Non-pigmented ciliary epithelial cell (primary cell): ENCODE results near the gene VEGFD.

Experiments used
- DNase-seq: peaks from one replicate; pipeline ENCODE4 v3.0.0-alpha.2; 2010; ENCODE audit warnings: low read depth

Gene VEGFD

DNA sequence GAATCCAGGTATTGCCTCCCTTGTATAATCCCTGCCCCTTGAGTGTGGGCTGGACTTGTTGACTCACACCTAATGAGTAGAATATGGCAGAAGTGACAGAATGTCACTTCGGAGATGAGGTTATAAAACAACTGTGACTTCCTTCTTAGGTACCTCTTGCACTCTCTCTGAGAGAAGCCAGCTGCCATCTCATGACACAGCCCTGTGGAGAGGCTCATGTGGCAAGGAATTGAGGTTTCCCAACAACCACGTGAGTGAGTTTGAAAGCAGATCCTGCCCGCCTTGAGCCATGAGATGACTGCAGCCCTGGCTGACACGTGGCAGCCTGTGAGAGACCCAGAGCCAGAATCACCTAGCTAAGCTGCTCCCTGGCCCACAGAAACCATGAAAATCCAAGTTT lies 82.3 kb downstream of the VEGFD start:
- DNase-seq = no peak

DNA sequence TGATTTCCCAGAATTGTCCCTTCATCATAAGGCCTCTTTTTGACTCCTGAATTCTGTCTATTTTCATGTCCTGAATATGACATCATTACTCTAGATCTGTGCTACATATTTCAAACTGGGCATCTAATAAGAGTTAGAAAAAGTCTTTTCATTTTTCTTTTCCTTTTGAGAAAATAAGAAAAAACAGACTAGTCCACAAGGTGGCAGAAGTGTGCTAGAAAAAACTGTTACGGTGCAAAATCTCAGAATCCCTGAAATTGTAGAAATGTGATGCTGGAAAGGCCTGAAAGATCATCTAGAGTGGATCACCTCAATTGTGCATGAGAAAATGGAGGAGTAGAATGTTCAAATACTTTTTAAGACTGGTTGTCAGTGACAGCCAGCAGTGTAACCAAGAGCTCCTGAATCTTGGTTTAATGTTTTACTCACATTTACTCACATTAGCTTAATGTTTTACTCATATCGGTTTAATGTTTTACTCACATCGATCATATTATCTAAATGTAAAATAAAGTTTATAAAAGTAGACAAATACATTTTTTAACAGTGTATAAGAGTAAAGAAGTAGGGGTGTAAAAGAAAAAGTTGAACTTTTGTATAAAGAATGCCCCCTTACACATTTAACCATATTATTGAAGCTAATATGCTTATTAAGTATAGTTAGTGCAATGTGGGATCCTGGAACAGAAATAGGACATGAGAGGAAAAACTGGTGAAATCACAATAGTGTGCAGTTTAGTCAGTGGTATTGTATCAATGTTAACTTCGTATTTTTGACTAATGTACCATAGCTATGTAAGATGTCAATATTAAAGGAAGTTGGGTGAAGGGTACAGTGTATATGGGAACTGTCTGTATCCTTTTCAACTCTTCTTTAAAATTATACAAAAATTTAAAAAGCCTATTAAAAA lies 84.0 kb downstream of the VEGFD start:
- DNase-seq = no peak

DNA sequence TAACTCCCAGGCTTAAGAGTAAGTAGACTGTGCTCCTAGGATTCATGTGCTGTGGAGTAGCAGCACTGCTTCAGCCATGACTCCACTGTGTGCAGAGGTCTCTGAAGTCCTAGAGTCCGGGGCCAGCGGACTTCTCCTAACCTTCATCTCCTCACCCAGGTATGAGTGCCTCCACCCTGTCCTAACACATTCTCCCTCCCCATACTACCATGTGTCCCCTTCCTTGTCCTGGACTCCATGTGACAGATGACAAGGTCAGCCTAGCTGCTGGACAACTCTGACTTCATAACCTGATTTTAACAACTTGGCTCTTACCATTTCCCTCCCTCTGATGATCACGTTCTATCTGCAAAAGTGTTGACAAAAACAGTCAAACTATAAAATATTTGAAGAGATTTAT lies 85.4 kb downstream of the VEGFD start:
- no peak for DNase-seq

DNA sequence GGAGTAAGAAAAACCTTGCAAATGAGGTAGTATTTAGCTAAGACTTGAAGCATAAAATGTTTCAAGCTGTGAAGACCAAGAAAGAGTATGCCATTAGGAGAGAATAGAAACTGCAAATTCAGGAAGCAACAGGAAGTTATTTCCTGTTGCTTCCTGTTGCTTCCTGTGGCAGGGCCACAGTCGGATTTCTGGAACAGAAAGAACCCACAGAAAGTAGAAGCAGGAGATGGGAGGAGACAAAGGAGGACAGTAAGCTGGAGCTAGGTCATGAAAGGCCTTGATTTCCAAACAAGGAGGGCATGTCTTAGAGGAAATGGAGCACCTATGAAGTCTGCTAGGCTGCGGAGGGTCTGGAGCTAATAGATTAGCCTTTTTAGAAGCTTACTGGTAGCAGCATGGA lies 86.0 kb downstream of the VEGFD start:
- DNase-seq = no peak
